ENCODE measurements around the gene RAPGEF6.
"Not testable (repeated sequence)": the region's sequence is repeated elsewhere in the genome, so short reads cannot be mapped to it uniquely, and the experiment has no call there.

Gene RAPGEF6

GRCh38 chr5:131605086-131605485, 29.9 kb downstream of the RAPGEF6 start:
- no peak for DNase-seq

GRCh38 chr5:131595088-131596033, 39.7 kb downstream of the RAPGEF6 start:
- no peak for DNase-seq

- DNase-seq = no peak
Observed at GRCh38 chr5:131593921-131594320, 41.1 kb downstream of the RAPGEF6 start.

- not testable (repeated sequence) for DNase-seq
Observed at GRCh38 chr5:131593436-131593835, 41.6 kb downstream of the RAPGEF6 start.

GRCh38 chr5:131589510-131590348, 45.3 kb downstream of the RAPGEF6 start:
- DNase-seq = no peak

GRCh38 chr5:131587541-131587940, 47.5 kb downstream of the RAPGEF6 start:
- no peak for DNase-seq

- no peak for DNase-seq
Observed at GRCh38 chr5:131581702-131582101, 53.3 kb downstream of the RAPGEF6 start.

- no peak for DNase-seq
Observed at GRCh38 chr5:131579917-131580671, 54.9 kb downstream of the RAPGEF6 start.

GRCh38 chr5:131575660-131576227, 59.3 kb downstream of the RAPGEF6 start:
- no peak for DNase-seq

GRCh38 chr5:131571669-131572168, 63.3 kb downstream of the RAPGEF6 start:
- no peak for DNase-seq

- no peak for DNase-seq
Observed at GRCh38 chr5:131570757-131571156, 64.3 kb downstream of the RAPGEF6 start.

GRCh38 chr5:131564229-131564652, 70.8 kb downstream of the RAPGEF6 start:
- DNase-seq = no peak

- no peak for DNase-seq
Observed at GRCh38 chr5:131563434-131564228, 71.4 kb downstream of the RAPGEF6 start.

- DNase-seq = no peak
Observed at GRCh38 chr5:131550606-131551005, 84.4 kb downstream of the RAPGEF6 start.

GRCh38 chr5:131548176-131548575, 86.9 kb downstream of the RAPGEF6 start:
- DNase-seq = no peak

- no peak for DNase-seq
Observed at GRCh38 chr5:131545845-131546244, 89.2 kb downstream of the RAPGEF6 start.

GRCh38 chr5:131542723-131543122, 92.3 kb downstream of the RAPGEF6 start:
- DNase-seq = no peak

- no peak for DNase-seq
Observed at GRCh38 chr5:131541762-131542161, 93.3 kb downstream of the RAPGEF6 start.

- DNase-seq = no peak
Observed at GRCh38 chr5:131541071-131541470, 94.0 kb downstream of the RAPGEF6 start.

- DNase-seq = no peak
Observed at GRCh38 chr5:131539251-131539650, 95.8 kb downstream of the RAPGEF6 start.

GRCh38 chr5:131538177-131538593, 96.8 kb downstream of the RAPGEF6 start:
- no peak for DNase-seq
